Embryonic facial prominence (tissue), 1 donor: ENCODE results near the gene SDCBP2.

ENCODE experiments used
- DNase-seq: peaks from one replicate; pipeline ENCODE4 v3.0.0-alpha.2; 2016; ENCODE audit errors: extremely low spot score

The SDCBP2 gene

GRCh38 chr20:1274485-1275311 is 54.2 kb downstream of the SDCBP2 start:
- no peak for DNase-seq

- no peak for DNase-seq
Measured at GRCh38 chr20:1273366-1273765, 55.6 kb downstream of the SDCBP2 start.

- DNase-seq = no peak
Measured at GRCh38 chr20:1272368-1273100, 56.4 kb downstream of the SDCBP2 start.

- no peak for DNase-seq
Measured at GRCh38 chr20:1269850-1270249, 59.1 kb downstream of the SDCBP2 start.

GRCh38 chr20:1269235-1269634 is 59.7 kb downstream of the SDCBP2 start:
- no peak for DNase-seq

GRCh38 chr20:1267809-1268374 is 61.0 kb downstream of the SDCBP2 start:
- no peak for DNase-seq

- no peak for DNase-seq
Measured at GRCh38 chr20:1267161-1267560, 61.8 kb downstream of the SDCBP2 start.

- no peak for DNase-seq
Measured at GRCh38 chr20:1266167-1266973, 62.6 kb downstream of the SDCBP2 start, which contains the start of gene SNPH. SNPH (plus strand) TSS chr20:1266294; CDS start chr20:1296240, 29,946 bp downstream.

- DNase-seq = no peak
Measured at GRCh38 chr20:1265916-1266166, 63.1 kb downstream of the SDCBP2 start.

- DNase-seq = no peak
Measured at GRCh38 chr20:1265226-1265915, 63.6 kb downstream of the SDCBP2 start.

- no peak for DNase-seq
Measured at GRCh38 chr20:1264727-1265126, 64.2 kb downstream of the SDCBP2 start.

- no peak for DNase-seq
Measured at GRCh38 chr20:1263853-1264252, 65.1 kb downstream of the SDCBP2 start.
